ENCODE measurements around the gene PIP5K1B. TPM values are rescaled to one million over a fixed set of nuclear protein-coding genes. Genes with fewer than 3 reads are reported as not detected.

The PIP5K1B gene
- total RNA-seq, 1 donor from 2014 or later: 1.3 TPM

- no peak overlapping the region for H3K4me3 ChIP-seq (ENCODE audit: insufficient read depth, low read depth, low read length)
- H4K20me1 ChIP-seq (ENCODE audit: insufficient read depth, low read length): no peaks in the 10 kb centered on the region
- TF ChIP-seq EZH2 (IDR thresholded peaks at IDR 0.05; ENCODE audit: insufficient read depth, low read length): no peak
- TF ChIP-seq CTCF (IDR thresholded peaks at IDR 0.05; ENCODE audit: insufficient read depth, low read depth, low read length): no peak
- H3K27ac Mint-ChIP-seq (ENCODE audit: unreplicated experiment): no peak overlapping the region
- no peak overlapping the region for H3K9ac ChIP-seq (ENCODE audit: low read length)
- no peaks in the 10 kb centered on the region for H3K36me3 ChIP-seq (ENCODE audit: insufficient read depth, low read length)
- no peak overlapping the region for H2AFZ ChIP-seq (ENCODE audit: low read depth, low read length)
- H3K4me1 Mint-ChIP-seq (ENCODE audit: low read depth, unreplicated experiment): no peaks in the 10 kb centered on the region
- no peaks in the 10 kb centered on the region for H3K4me1 ChIP-seq (ENCODE audit: insufficient read depth, low read length)
- no peak overlapping the region for H3K4me3 Mint-ChIP-seq (ENCODE audit: unreplicated experiment)
- no peaks in the 10 kb centered on the region for H3K79me2 ChIP-seq (ENCODE audit: insufficient read depth, low read length)
- DNase-seq (ENCODE audit: low read depth) (no peak), FAIRE-seq (no peak)
- no peak overlapping the region for H3K27ac ChIP-seq (ENCODE audit: low read depth, low read length)
- no peaks in the 10 kb centered on the region for H3K27me3 Mint-ChIP-seq (ENCODE audit: low read depth, unreplicated experiment)
- no peaks in the 10 kb centered on the region for H3K36me3 Mint-ChIP-seq (ENCODE audit: low read depth, unreplicated experiment)
- no peaks in the 10 kb centered on the region for H3K9me3 ChIP-seq (ENCODE audit: insufficient read depth, low read depth, low read length)
- H3K27me3 ChIP-seq (ENCODE audit: insufficient read depth, low read length): peaks cover 3% of the 10 kb centered on the region
- H3K4me2 ChIP-seq (ENCODE audit: low read length): no peak overlapping the region
- no peaks in the 10 kb centered on the region for H3K9me3 Mint-ChIP-seq (ENCODE audit: unreplicated experiment)
Measured at GRCh38 chr9:68821911-68822310, 116.9 kb downstream of the PIP5K1B start.

- no peak overlapping the region for H3K27ac Mint-ChIP-seq (ENCODE audit: unreplicated experiment)
- H3K4me1 Mint-ChIP-seq (ENCODE audit: low read depth, unreplicated experiment): no peaks in the 10 kb centered on the region
- no peaks in the 10 kb centered on the region for H3K36me3 Mint-ChIP-seq (ENCODE audit: low read depth, unreplicated experiment)
Measured at GRCh38 chr9:68822596-68823165, 117.6 kb downstream of the PIP5K1B start.

More at GRCh38 chr9:68822596-68823165, 117.6 kb downstream of the PIP5K1B start:
- DNase-seq (ENCODE audit: low read depth) (no peak), FAIRE-seq (no peak)
- Histone ChIP-seq H3K4me2 (ENCODE audit: low read length) (no peak overlapping the region), H3K9me3 (ENCODE audit: insufficient read depth, low read depth, low read length) (no peaks in the 10 kb centered on the region), H3K79me2 (ENCODE audit: insufficient read depth, low read length) (no peaks in the 10 kb centered on the region), H3K27ac (ENCODE audit: low read depth, low read length) (no peak overlapping the region), H3K9ac (ENCODE audit: low read length) (no peak overlapping the region), H3K27me3 (ENCODE audit: insufficient read depth, low read length) (peaks cover 3% of the 10 kb centered on the region), H3K4me1 (ENCODE audit: insufficient read depth, low read length) (no peaks in the 10 kb centered on the region), H3K4me3 (ENCODE audit: insufficient read depth, low read depth, low read length) (no peak overlapping the region), H2AFZ (ENCODE audit: low read depth, low read length) (no peak overlapping the region), H4K20me1 (ENCODE audit: insufficient read depth, low read length) (no peaks in the 10 kb centered on the region), H3K36me3 (ENCODE audit: insufficient read depth, low read length) (no peaks in the 10 kb centered on the region)
- no peaks in the 10 kb centered on the region for H3K9me3 Mint-ChIP-seq (ENCODE audit: unreplicated experiment)
- TF ChIP-seq EZH2 (IDR thresholded peaks at IDR 0.05; ENCODE audit: insufficient read depth, low read length) (no peak), CTCF (IDR thresholded peaks at IDR 0.05; ENCODE audit: insufficient read depth, low read depth, low read length) (no peak)
- H3K4me3 Mint-ChIP-seq (ENCODE audit: unreplicated experiment): no peak overlapping the region
- H3K27me3 Mint-ChIP-seq (ENCODE audit: low read depth, unreplicated experiment): no peaks in the 10 kb centered on the region

Data from astrocyte (in vitro differentiated cells and primary cell).